PC-3 (cell line): ENCODE results near the gene MED13L. TPM values are rescaled to one million over a fixed set of nuclear protein-coding genes. Genes with fewer than 3 reads are reported as not detected.

Experiments used
- ATAC-seq: fragments of 200-7000 bp; cut with Tn5 transposase; 2 replicates; pipeline ENCODE4 v1.9.1; 2020; ENCODE audit warnings: mild to moderate bottlenecking, moderate library complexity
- BruUV-seq: library from RNA; stranded (reverse); fragments of 400-500 nt; replicated peaks from 2 replicates; lab custom pipeline; 2021; lab: Mats Ljungman, UMichigan
- CTCF ChIA-PET: fragments of 300-600 bp; sonication (Branson Sonifier 250); formaldehyde crosslinking; loops from one replicate; lab custom pipeline; 2022; ENCODE audit warnings: antibody characterized with exemption; lab: Charles Lee
- POLR2A ChIA-PET: fragments of 300-600 bp; sonication (Branson Sonifier 250); formaldehyde crosslinking; loops from one replicate; lab custom pipeline; 2022; ENCODE audit warnings: antibody characterized with exemption; ENCODE audit not compliant: unreplicated experiment; lab: Charles Lee
- DNase-seq: peaks from one replicate; pipeline ENCODE4 v3.0.0-alpha.2; 2015
- H2AFZ ChIP-seq: fragments of 300-600 bp; sonication (generic); 2 replicates; pipeline ENCODE4 v1.6.0; 2016; ENCODE audit warnings: antibody characterized with exemption, low read length
- H3F3A ChIP-seq: fragments of 300-600 bp; sonication (generic); one replicate; pipeline ENCODE4 v1.6.0; 2017; ENCODE audit warnings: antibody characterized with exemption, low read length, control low read depth, mild to moderate bottlenecking; ENCODE audit not compliant: unreplicated experiment
- H3K27ac ChIP-seq: fragments of 300-600 bp; sonication (generic); 2 replicates; pipeline ENCODE4 v1.5.1; 2016; ENCODE audit warnings: mild to moderate bottlenecking, low read length
- H3K27me3 ChIP-seq: fragments of 300-600 bp; sonication (generic); 2 replicates; pipeline ENCODE4 v1.6.1; 2016; ENCODE audit warnings: low read length, mixed read lengths
- H3K36me3 ChIP-seq: fragments of 300-600 bp; sonication (generic); 2 replicates; pipeline ENCODE4 v1.6.1; 2016; ENCODE audit warnings: low read depth, mixed run types, low read length, mixed read lengths
- H3K4me1 ChIP-seq: fragments of 300-600 bp; sonication (generic); 2 replicates; pipeline ENCODE4 v1.5.1; 2016; ENCODE audit warnings: low read length; ENCODE audit not compliant: insufficient read depth
- H3K4me2 ChIP-seq: fragments of 300-600 bp; sonication (generic); 2 replicates; pipeline ENCODE4 v1.6.0; 2016; ENCODE audit warnings: low read length
- H3K4me3 ChIP-seq: fragments of 300-600 bp; sonication (generic); 2 replicates; pipeline ENCODE4 v1.5.1; 2016; ENCODE audit warnings: mild to moderate bottlenecking, low read length, mixed read lengths
- H3K79me2 ChIP-seq: fragments of 300-600 bp; sonication (generic); 2 replicates; pipeline ENCODE4 v1.6.1; 2017; ENCODE audit warnings: low read length, mixed read lengths
- H3K9ac ChIP-seq: fragments of 300-600 bp; sonication (generic); 2 replicates; pipeline ENCODE4 v1.6.0; 2016; ENCODE audit warnings: mild to moderate bottlenecking, low read length
- H3K9me2 ChIP-seq: fragments of 300-600 bp; sonication (generic); replicated peaks from 2 replicates; pipeline ENCODE4 v1.6.1; 2016; ENCODE audit warnings: mixed run types, low read length, mixed read lengths
- H3K9me3 ChIP-seq: fragments of 300-600 bp; sonication (generic); 2 replicates; pipeline ENCODE4 v1.6.1; 2016; ENCODE audit warnings: low read length, mixed read lengths
- H4K20me1 ChIP-seq: fragments of 300-600 bp; sonication (generic); 2 replicates; pipeline ENCODE4 v1.6.1; 2016; ENCODE audit warnings: low read length, mixed read lengths
- CTCF ChIP-seq: fragments of 300-600 bp; sonication (generic); conservative IDR thresholded peaks from 2 replicates; pipeline ENCODE4 v1.5.1; 2017; ENCODE audit warnings: antibody characterized with exemption, low read depth, mild to moderate bottlenecking, low read length
- EZH2 ChIP-seq: fragments of 300-600 bp; sonication (generic); IDR thresholded peaks from one replicate; pipeline ENCODE4 v1.6.1; 2017; ENCODE audit warnings: antibody characterized with exemption, mild to moderate bottlenecking, low read length; ENCODE audit not compliant: unreplicated experiment
- EZH2phosphoT487 ChIP-seq: fragments of 300-600 bp; sonication (generic); IDR thresholded peaks from 2 replicates; pipeline ENCODE4 v1.6.1; 2018; ENCODE audit warnings: mild to moderate bottlenecking, antibody characterized with exemption, low read length, borderline replicate concordance
- intact Hi-C: fragments of 100-400 bp; cut with micrococcal nuclease; formaldehyde crosslinking; loops from 2 replicates; pipeline ENCODE4 v1.9.0; 2023
- total RNA-seq: library from RNA; depleted of rRNA; stranded (reverse); fragments of >200 nt; gene quantifications from 2 replicates; pipeline ENCODE4 v1.2.3, GENCODE V29; 2014

MED13L gene
- total RNA-seq, 1 experiment from 2014 or later, result 61.2 TPM

- Histone ChIP-seq H3K27me3 (no peaks in the 10 kb centered on the region), H3K27ac (no peak overlapping the region), H3K4me2 (peak overlapping the region; percentile 1; the same call in 1 of the 2 replicates), H3K36me3 (no peaks in the 10 kb centered on the region), H3F3A (no peaks in the 10 kb centered on the region), H3K9me2 (no peaks in the 10 kb centered on the region), H3K79me2 (peaks cover 100% of the 10 kb centered on the region), H3K4me1 (peaks cover 42% of the 10 kb centered on the region), H2AFZ (no peak overlapping the region), H3K4me3 (no peak overlapping the region), H3K9ac (no peak overlapping the region), H4K20me1 (peaks cover 91% of the 10 kb centered on the region), H3K9me3 (no peaks in the 10 kb centered on the region)
- intact Hi-C loops, result no loop called here
- ChIA-PET POLR2A (no interaction called here), CTCF (interaction anchor here (0.6 to 0.9 kb wide), 2 partner anchors 12 to 443 kb away, joined by 3 read pairs; partner anchors contain the start of gene MED13L)
- no peak for DNase-seq
- no peak for ATAC-seq
- BruUV-seq, result no TSS peak
- no peak for TF ChIP-seq EZH2
- no peak for TF ChIP-seq CTCF
- TF ChIP-seq EZH2phosphoT487, result no peak
Measured at GRCh38 chr12:116265351-116266147, 11.9 kb downstream of the MED13L start.

- Histone ChIP-seq H3F3A (no peaks in the 10 kb centered on the region), H2AFZ (no peak overlapping the region), H3K4me2 (no peak overlapping the region), H3K79me2 (peaks cover 100% of the 10 kb centered on the region), H4K20me1 (peaks cover 90% of the 10 kb centered on the region), H3K9me3 (no peaks in the 10 kb centered on the region), H3K4me3 (no peak overlapping the region), H3K4me1 (peaks cover 45% of the 10 kb centered on the region), H3K9me2 (no peaks in the 10 kb centered on the region), H3K27ac (no peak overlapping the region), H3K9ac (no peak overlapping the region), H3K36me3 (no peaks in the 10 kb centered on the region), H3K27me3 (no peaks in the 10 kb centered on the region)
- ChIA-PET POLR2A (interaction anchor here (0.6 to 0.7 kb wide), 2 partner anchors 231 to 348 kb away, joined by 3 to 6 read pairs; no protein-coding TSS in a partner anchor), CTCF (interaction anchor here (0.6 to 0.9 kb wide), 3 partner anchors 13 to 1464 kb away, joined by 3 to 6 read pairs (median 4); partner anchors contain the start of gene MED13L)
- DNase-seq (no peak), ATAC-seq (no peak)
- BruUV-seq, result no TSS peak
- intact Hi-C loops, result no loop called here
- no peak for TF ChIP-seq EZH2
- TF ChIP-seq EZH2phosphoT487, result no peak
Measured at GRCh38 chr12:116264525-116265070, 12.9 kb downstream of the MED13L start.

- no peaks in the 10 kb centered on the region for H3K9me2 ChIP-seq
- no peak for DNase-seq
- H3K4me2 ChIP-seq, result no peak overlapping the region
- H2AFZ ChIP-seq, result no peak overlapping the region
- intact Hi-C loops, result no loop called here
- peaks cover 41% of the 10 kb centered on the region for H3K4me1 ChIP-seq
- no peak overlapping the region for H3K27ac ChIP-seq
- H3K9ac ChIP-seq, result no peak overlapping the region
- no peaks in the 10 kb centered on the region for H3K36me3 ChIP-seq
- H3K9me3 ChIP-seq, result no peaks in the 10 kb centered on the region
- POLR2A ChIA-PET, result no interaction called here
- TF ChIP-seq EZH2phosphoT487 (no peak), EZH2 (no peak), CTCF (no peak)
- H3K4me3 ChIP-seq, result no peak overlapping the region
- no peaks in the 10 kb centered on the region for H3K27me3 ChIP-seq
- CTCF ChIA-PET, result interaction anchor here (0.8 kb wide), 1 partner anchor 1465 kb away, joined by 4 read pairs; no protein-coding TSS in a partner anchor
- no peaks in the 10 kb centered on the region for H3F3A ChIP-seq
- no TSS peak for BruUV-seq
- peaks cover 83% of the 10 kb centered on the region for H4K20me1 ChIP-seq
- peaks cover 100% of the 10 kb centered on the region for H3K79me2 ChIP-seq
- ATAC-seq, result no peak
Measured at GRCh38 chr12:116263844-116264243, 13.6 kb downstream of the MED13L start.
